Posterior cingulate gyrus (tissue), 11 donors: ENCODE measurements around the gene GINM1.

Experiments
- DNase-seq, 10 donors: peaks; one replicate each; pipeline versions ENCODE4 v3.0.0 to v3.0.0-alpha.2; 2020 to 2021; ENCODE audit warnings: mixed read lengths in 3 of 10
- intact Hi-C: fragments of 100-400 bp; cut with DNase I; formaldehyde crosslinking; loops from one replicate; pipeline ENCODE4 v1.15.1; 2023

Gene GINM1

DNA sequence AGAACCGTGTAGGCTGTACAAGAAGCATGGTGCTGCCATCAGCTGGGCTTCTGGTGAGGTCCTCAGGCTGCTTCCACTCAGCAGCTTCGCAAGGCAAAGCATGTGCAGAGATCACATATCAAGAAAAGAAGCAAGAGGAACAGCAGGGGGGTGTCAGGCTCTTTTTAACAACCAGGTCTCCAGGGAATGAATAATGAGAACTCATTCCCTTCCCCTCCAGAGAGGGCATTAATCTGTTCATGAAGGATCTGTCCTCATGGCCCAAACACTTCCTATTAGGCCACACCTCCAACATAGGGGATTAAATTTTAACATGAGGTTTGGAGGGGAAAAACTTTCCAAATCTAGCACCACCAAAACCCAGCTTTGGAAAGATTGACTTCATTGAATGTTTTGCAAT, 20.0 kb downstream of the GINM1 start:
- intact Hi-C loops = no loop called here

DNA sequence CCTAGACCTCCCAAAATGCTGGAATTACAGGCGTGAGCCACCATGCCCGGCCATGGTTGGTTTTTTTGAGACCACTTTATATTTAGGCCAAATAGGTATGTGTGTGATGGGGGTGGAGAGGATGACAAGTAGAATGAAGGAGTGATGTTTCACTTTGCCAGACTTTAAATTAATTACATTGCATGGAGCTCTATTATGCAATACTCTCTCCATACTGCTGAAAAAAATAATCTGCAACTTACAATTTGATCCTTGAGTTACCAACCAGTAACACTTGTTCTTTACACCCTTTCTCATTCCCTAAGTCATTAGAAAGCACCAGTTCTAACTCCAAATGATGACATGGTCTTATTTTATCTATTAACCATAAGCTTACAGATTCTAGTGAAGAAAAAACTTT, 26.8 kb downstream of the GINM1 start:
- intact Hi-C loops = no loop called here
- no peak for DNase-seq

More for the DNA sequence above, 20.0 kb downstream of the GINM1 start:
- no peak for DNase-seq

DNA sequence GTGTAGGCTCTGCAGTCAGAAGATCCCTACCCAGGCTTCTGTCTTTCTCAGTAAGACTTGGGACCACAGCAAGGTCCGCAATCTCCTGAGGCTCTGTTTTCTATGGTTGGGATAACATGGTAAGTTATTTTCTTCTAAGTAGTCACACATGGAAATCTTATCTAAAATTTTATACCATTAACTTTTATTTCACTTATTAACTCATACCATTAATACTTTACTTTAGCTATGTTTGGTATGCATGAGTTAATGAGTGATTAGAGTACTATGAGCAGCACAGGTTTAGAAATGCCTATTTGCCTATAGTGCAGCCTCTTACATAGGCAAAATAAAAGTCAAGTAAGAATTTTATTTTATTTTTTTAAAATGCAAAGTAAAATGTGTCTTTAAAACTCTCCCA, 27.2 kb downstream of the GINM1 start:
- DNase-seq = no peak
- intact Hi-C loops = no loop called here

DNA sequence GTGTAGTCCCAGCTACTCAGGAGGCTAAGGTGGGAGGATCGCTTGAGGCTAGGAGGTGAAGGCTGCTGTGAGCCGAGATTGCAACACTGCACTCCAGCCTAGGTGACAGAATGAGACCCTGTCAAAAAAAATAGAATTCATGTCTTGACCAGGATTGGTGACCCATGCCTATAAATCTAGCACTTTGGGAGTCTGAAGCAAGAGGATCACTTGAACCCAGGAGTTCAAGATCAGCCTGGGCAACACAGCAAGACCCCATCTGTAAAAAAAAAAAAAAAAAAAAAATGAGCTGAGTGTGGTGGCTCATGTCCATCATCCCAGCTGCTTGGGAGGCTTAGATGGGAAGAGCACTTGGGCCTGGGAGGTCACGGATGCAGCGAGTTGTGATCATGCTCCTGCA, 34.3 kb downstream of the GINM1 start:
- no peak for DNase-seq
- intact Hi-C loops = no loop called here

DNA sequence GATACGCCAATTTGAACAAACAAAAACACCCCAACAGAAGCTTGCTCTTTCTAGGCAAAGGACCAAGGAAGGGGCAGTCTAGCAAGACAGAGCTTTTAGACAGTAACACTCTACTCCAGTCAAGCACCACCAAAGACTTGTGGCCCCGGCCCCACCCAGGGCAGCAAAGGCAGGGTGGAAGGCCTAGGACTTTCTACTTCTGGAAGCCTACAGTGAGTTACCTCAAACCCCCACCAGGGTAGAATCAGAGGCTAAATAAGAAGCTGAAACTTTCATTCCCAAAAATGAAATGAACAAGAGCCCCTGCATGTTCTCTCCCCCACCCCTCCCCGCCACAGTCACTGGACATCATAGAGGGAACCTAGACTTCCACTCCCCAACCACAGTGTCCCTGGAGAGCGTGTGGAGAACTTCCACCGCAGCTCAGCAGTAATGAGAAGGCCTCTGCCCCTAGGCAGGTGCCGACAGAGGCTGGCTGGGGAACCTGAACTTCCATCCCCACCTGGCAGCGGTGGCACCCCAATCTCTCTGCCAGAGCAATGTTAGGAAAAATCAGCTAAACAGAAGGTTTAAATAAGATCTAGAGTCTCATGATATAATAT, 42.3 kb downstream of the GINM1 start:
- no peak for DNase-seq
- intact Hi-C loops = no loop called here

DNA sequence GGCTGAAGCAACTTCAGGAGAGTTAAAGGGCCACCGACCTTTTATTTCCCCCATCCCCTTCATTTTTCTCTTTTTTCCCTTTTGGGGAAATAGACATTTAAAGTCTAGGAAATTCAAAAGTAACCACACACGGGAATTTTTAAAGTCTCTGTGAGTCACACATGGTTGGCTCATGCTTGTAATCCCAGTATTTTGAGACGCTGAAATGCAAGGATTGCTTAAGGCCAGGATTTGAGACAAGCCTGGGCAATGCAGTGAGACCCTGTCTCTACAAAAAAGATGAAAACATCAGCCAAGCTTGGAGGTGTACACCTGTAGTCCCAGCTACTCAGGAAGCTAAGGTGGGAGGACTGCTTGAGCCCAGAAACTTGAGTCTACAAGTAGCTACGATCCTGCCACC, 48.2 kb downstream of the GINM1 start:
- DNase-seq = no peak
- intact Hi-C loops = no loop called here

DNA sequence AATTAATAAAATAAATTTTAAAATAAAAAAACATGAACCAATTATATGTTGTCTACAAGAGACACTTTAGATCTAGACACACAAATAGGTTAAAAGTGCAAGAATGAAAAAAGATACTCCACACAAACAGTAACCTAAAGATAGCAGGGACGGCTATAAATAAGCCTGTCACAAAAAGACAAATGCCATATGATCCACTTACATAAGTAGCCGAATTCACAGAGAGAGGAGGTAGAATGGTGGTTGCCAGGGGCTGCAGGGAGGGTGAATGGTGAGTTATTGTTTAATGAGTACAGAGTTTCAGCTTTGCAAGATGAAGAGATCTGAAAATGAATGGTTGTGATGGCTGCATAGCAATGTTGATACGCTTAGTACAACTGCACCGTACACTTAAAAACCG, 49.6 kb downstream of the GINM1 start:
- DNase-seq = no peak

DNA sequence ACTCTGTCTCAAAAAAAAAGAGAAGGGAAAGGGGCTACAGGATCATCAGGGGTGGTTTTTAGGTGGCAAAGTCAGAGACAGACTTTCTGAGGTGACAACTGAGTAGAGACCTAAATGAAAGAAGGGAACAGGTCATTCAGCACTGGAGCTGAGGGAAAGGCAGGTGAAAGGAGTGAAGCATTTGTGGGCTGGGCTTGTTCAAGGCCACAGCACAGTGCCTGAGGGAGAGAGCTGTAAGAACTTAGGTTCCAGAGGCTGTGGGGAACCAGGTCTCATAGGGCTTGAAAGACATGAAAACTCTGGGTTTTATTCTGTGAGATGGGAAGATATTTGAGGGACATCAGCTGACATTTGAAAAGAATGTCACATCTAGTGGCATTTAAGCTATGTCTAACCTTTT, 61.5 kb downstream of the GINM1 start:
- intact Hi-C loops = no loop called here
- DNase-seq = no peak

More for the DNA sequence above, 49.6 kb downstream of the GINM1 start:
- intact Hi-C loops = no loop called here

DNA sequence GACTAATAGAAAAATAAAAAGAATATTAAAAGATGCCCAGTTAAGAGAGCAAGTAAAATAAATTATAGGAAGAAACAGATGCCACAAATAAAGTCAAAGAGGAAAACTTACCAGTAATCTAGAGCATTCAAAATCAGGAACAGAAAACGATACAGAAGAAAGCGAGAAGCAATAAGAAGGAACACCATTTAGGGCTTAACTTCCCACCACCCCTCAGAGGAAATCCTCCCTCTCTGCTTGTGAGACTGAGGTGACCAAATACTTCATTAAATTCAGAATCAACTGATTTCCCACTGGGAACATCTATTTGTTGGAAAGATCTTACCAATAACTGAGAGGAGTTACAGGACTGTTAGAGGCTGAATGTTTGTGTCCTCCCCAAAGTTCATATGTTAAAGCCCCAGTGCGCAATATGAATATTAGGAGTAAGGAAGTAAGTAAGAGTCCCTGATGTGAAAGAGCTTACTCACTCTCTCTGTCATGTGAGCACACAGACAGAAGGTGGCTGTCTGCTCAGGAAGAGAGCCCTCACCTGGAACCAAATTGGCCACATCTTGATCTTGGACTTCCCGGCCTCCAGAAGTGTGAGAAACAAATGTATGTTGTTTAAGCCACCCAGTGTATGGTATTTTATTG, 62.8 kb downstream of the GINM1 start:
- no peak for DNase-seq

DNA sequence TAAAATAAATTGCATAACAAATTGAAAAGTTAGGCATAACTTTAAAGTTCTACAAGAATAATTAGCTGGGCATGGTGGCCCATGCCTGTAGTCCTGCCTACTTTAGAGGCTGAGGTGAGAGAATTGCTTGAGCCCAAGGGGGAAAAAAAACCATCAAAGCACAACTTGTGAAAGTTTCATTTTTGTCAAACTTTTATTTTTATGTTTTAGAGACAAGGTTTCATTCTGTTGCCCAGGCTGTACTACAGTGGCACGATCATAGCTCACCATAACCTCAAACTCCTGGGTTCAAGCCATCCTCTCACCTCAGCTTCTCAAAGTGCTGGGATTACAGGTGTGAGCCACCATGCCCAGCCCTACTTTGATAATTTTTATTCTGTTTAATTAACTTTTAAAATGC, 68.1 kb downstream of the GINM1 start:
- intact Hi-C loops = no loop called here
- DNase-seq = no peak

More for the DNA sequence above, 62.8 kb downstream of the GINM1 start:
- intact Hi-C loops = no loop called here

DNA sequence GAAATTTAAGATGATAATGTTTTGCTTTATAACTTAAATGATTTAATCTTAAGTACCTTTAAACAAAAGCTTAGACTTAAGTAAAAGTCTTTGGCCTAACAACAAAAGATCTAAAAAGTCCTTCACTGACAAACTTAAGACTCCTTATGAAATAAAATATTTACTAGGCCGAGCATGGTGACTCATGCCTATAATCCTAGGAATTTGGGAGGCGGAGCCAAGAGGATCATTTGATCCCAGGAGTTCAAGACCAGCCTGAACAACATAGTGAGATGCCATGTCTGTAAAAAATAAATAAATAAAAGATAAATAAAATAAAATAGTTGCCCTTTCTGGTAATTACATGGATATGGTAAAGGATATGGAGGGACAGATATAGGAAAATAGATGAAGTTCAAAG, 69.9 kb downstream of the GINM1 start:
- DNase-seq = no peak
- intact Hi-C loops = no loop called here
